Middle frontal gyrus (tissue), 1 donor: ENCODE data around the gene AP3B1.
A peak's percentile ranks its signal among the peaks of the same experiment; 100 is the strongest.
"Not testable (repeated sequence)": the region's sequence is repeated elsewhere in the genome, so short reads cannot be mapped to it uniquely, and the experiment has no call there.

Source experiments
- DNase-seq: peaks from one replicate; pipeline ENCODE4 v3.0.0-alpha.2; 2015; ENCODE audit warnings: low spot score; ENCODE audit errors: extremely low spot score

AP3B1 gene

DNA sequence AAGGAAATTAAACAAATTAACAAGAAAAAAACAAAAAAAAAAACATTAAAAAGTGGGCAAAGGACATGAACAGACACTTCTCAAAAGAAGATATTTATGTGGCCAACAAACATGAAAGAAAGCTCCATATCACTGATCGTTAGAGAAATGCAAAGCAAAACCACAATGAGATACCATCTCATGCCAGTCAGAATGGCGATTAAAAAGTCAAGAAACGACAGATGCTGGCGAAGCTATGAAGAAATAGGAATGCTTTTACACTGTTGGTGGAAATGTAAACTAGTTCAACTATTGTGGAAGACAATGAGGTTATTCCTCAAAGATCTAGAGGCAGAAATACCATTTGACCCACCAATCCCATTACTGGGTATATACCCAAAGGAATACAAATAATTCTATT is 223.8 kb downstream of the AP3B1 start:
- not testable (repeated sequence) for DNase-seq

DNA sequence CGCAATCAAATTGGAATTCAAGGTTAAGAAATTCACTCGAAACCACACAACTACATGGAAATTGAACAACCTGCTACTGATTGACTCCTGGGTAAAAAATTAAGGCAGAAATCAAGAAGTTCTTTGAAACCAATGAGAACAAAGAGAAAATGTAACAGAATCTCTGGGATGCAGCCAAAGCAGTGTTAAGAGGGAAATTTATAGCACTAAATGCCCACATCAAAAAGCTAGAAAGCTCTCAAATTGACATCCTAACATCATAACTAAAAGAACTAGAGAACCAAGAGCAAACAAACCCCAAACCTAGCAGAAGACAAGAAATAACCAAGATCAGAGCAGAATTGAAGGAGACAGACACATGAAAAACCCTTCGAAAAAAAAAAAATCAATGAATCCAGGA is 226.9 kb downstream of the AP3B1 start:
- not testable (repeated sequence) for DNase-seq

- not testable (repeated sequence) for DNase-seq
These were observed 227.8 kb downstream of the AP3B1 start for GRCh38 chr5:78066722-78067121.

DNA sequence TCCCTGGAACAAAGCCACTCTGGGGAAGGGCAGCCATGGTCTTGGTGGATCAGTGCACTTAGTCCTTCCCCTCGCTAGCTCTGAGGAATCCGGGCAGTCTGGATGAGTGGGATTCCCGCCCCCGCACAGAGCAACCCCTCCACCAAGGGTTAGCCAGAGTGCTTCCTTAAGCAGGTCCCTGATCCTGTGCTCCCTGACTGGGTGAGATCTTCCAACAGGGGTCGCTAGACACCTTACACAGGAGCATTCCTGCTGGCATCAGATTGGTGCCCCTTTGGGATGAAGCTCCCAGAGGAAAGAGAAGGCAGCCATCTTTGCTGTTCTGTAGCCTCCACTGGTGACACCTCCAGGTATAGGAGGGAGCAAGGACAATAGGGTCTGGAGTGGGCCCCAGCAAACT is 228.8 kb downstream of the AP3B1 start:
- DNase-seq, result no peak

GRCh38 chr5:78064941-78065472 is 229.5 kb downstream of the AP3B1 start:
- no peak for DNase-seq

DNA sequence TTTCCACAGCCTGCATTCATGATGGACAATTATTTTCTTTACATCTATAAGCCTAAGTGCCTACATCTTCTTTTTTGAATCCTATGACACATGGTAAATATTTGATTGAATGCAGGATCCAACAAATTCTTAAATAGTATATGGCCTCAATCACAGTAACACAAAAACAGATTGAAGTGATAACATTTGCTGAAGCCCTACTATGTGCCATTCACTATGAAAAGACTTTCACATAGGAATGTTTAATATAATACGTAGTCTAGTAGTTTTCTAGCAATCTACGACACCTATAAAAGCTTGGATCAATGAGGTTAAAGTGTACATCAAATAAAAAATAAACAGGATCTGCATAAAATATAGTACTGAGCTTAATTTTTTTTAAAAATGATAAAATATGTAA is 231.0 kb downstream of the AP3B1 start:
- DNase-seq, result no peak

DNA sequence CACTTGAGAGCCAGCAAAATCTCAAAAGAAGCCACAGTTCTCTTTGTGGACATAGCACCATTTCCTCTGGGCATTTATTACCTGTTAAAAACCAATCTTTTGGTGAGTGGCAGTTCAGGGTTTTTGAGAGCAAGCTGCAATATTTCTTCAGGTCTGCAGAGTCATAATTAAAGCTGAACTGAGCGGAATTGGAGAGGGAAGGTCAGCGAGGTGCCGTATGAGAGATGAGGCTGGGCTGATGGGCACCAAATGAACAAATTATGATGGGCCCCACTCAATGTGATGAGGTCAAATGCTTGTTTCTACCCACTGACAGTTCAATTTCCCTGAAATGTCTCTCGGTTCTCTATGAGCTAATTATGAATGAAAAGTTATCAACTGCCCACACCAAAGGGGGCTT is 231.9 kb downstream of the AP3B1 start:
- no peak for DNase-seq

- DNase-seq, result no peak
These were observed 234.1 kb downstream of the AP3B1 start for GRCh38 chr5:78060421-78060820.

DNA sequence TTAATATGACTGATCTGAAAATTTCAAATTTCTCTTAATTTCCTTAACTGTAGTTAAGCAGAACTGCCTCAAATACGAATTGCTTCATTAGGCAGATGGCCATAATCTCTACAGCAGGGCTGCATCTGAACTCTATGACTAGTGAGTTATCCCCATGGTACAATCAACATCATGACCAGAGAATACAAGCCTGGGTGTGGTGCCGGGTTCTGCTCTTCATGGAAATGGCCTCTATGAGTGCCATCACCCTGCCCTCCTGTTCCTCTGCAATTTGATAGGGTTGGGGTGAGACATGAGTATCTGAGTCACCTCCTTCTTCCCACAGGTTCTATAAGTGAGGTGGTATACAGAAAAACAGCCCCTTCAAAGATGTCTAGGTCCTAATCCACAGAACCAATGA is 235.9 kb downstream of the AP3B1 start:
- DNase-seq, result no peak

DNA sequence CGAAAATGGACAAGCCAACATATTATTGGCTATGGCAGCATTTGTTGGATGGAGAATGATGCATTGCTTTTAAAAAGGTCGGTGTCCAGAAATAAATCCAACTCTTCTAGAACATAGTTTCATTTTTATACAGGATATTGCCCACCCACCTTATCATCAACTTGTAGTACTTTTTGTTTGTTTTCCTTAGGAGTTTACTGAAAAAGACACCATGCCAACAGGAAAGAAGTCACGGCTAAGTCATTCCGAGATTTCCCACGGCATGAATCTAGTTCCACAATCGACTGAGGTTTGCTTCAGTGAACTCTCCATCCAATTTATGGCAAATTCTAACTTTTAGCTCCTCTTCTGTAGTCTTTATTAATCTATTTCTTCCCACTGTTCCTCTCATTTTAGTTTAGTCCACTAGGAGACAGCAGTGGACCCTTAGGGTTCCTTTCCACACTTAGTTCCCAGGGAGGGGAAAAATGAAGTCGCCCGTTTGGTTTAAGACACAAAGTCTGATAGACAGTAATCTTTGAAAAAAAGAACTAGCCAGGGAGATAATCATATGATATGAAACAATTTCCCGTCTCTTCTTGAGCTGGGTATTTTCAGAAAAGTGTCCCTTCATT is 237.5 kb downstream of the AP3B1 start:
- no peak for DNase-seq

GRCh38 chr5:78056053-78056452 is 238.4 kb downstream of the AP3B1 start:
- no peak for DNase-seq

GRCh38 chr5:78050888-78051287 is 243.6 kb downstream of the AP3B1 start:
- no peak for DNase-seq

GRCh38 chr5:78046823-78047222 is 247.7 kb downstream of the AP3B1 start:
- DNase-seq, result not testable (repeated sequence)

- DNase-seq, result no peak
These were observed 248.5 kb downstream of the AP3B1 start for GRCh38 chr5:78046006-78046405.

DNA sequence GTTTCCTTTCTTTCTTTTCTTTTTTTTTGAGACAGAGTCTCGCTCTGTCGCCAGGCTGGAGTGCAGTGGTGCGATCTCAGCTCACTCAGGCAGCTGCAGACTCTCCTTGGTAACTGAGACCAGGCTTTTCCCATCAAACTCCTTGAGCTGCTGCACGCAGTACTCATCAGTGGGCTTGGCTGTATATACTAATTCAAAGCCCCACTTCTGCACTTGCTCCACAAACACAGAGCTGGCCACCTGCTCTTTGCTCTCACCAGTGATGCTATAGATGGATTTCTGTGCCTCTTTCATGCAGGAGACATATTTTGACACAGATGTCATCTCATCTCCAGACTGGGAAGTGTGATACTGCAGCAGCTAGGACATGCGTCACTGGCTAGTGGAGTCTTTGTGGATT is 252.7 kb downstream of the AP3B1 start:
- DNase-seq, result no peak

- no peak for DNase-seq
These were observed 269.0 kb downstream of the AP3B1 start for GRCh38 chr5:78025540-78025939.

- DNase-seq, result no peak
These were observed 274.8 kb downstream of the AP3B1 start for GRCh38 chr5:78019744-78020143.

DNA sequence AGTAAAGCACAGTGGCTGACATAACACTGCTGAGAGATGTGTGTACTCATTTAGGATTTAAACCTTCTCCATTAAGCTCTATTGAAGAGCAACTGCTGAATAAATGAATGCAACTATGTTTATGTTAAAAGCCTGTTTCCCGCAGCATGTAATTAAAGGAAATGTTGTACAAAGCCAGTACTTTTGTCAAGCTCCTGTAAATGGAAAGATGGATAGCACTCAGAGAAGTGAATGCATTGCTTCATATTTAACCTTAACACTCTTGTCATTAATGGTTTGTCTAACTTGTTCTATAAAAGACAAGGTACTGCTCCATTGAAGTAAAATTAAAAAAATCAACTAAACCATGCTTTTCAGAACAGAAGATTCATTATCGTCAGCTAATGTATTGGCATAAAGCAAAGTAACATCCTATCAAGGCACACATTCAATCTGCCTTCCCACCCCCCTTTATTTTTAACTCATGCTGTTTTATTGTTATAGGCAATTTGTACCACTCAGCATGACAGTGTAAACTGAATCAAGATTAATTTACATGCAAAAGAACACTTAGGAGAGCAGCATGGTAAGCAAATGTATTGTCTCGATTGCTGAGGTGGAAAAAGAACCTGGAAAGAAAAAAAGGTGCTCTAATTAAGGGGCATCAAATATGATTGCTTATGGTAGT is 277.5 kb downstream of the AP3B1 start:
- no peak for DNase-seq

- DNase-seq, result no peak
These were observed 284.5 kb downstream of the AP3B1 start for GRCh38 chr5:78009937-78010527.

GRCh38 chr5:78008356-78008967 is 286.0 kb downstream of the AP3B1 start:
- peak; percentile 66 for DNase-seq

- no peak for DNase-seq
These were observed 287.3 kb downstream of the AP3B1 start for GRCh38 chr5:78007233-78007632.

DNA sequence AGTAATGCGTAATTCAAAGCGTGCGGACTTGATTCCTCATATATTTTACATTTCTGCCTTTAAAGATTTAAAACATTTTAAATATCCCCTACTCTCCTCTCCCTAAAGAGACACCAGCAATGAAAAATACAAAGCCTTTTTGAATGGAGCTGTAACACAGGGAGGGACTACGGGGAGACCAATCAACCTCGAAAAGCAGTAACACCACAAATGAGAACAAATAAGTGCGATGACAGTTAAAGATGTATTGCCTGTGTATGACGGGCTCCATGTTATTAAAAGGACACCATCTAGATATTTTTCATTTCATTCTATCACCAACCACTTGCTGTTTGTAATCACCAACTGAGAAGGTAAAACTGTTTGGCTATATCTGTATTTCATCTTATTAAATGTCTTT is 288.0 kb downstream of the AP3B1 start:
- no peak for DNase-seq
